Esophagus muscularis mucosa (tissue), 4 donors: ENCODE measurements around the gene MAP4K4. TPM values are rescaled to one million over a fixed set of nuclear protein-coding genes. Genes with fewer than 3 reads are reported as not detected.

Source experiments
- DNase-seq: peaks from one replicate; pipeline ENCODE4 v3.0.0-alpha.2; 2017; ENCODE audit errors: extremely low spot score
- H3K27ac ChIP-seq, 4 donors: fragments of 200-600 bp; sonication (generic); replicated peaks in 1 of 4; 1 replicate in 3 of 4; 2 replicates in 1 of 4; pipeline ENCODE4 v1.5.1; 2016 to 2019; ENCODE audit warnings: mild to moderate bottlenecking in 1 of 4
- H3K27me3 ChIP-seq, 4 donors: fragments of 200-600 bp; sonication (generic); one replicate each; pipeline versions ENCODE4 v1.5.1 to v1.6.0; 2016 to 2019
- H3K36me3 ChIP-seq, 4 donors: fragments of 200-600 bp; sonication (generic); one replicate each; pipeline ENCODE4 v1.5.1; 2016 to 2019
- H3K4me1 ChIP-seq, 4 donors: fragments of 200-600 bp; sonication (generic); one replicate each; pipeline ENCODE4 v1.5.1; 2016 to 2019
- H3K4me3 ChIP-seq, 4 donors: fragments of 200-600 bp; sonication (generic); 1 replicate in 2 of 4; 2 replicates in 2 of 4; pipeline ENCODE4 v1.5.1; 2016 to 2019; ENCODE audit warnings: mild to moderate bottlenecking in 4 of 4, moderate library complexity in 1 of 4
- H3K9me3 ChIP-seq, 4 donors: fragments of 200-600 bp; sonication (generic); 1 replicate in 3 of 4; 2 replicates in 1 of 4; pipeline ENCODE4 v1.5.1; 2016 to 2019
- EP300 ChIP-seq: sonication (generic); formaldehyde crosslinking; IDR thresholded peaks from one replicate; pipeline ENCODE4 v1.6.1; 2017; ENCODE audit warnings: antibody characterized with exemption
- POLR2A ChIP-seq: fragments of 450-650 bp; IDR thresholded peaks from one replicate; pipeline ENCODE4 v1.6.1; 2017; ENCODE audit warnings: antibody characterized with exemption, moderate library complexity, mild to moderate bottlenecking, low read depth
- POLR2AphosphoS5 ChIP-seq, 2 donors: sonication (generic); formaldehyde crosslinking; IDR thresholded peaks; one replicate each; pipeline ENCODE4 v1.6.1; 2017; ENCODE audit warnings: antibody characterized with exemption in 2 of 2
- WGBS: methylation state at CpG from one replicate; pipeline ENCODE4 v1.1.5; 2018; 5-methylcytosine and 5-hydroxymethylcytosine counted together
- intact Hi-C: fragments of 100-400 bp; cut with DNase I; formaldehyde crosslinking; loops from one replicate; pipeline ENCODE4 v1.15.1; 2023
- total RNA-seq, 4 donors: library from RNA; depleted of rRNA; stranded (reverse); fragments of >200 nt; gene quantifications; one replicate each; pipeline versions ENCODE4 v1.1.0 to v1.2.1, GENCODE V29; 2016
- TF ChIP-seq, protein P1 (sequence below), 3 experiments: fragments of 200-600 bp in 2 of 3; fragments of 450-650 bp in 1 of 3; sonication (generic) in 2 of 3; IDR thresholded peaks; one replicate each; pipeline ENCODE4 v1.5.1; 2017 to 2019; ENCODE audit warnings: antibody characterized with exemption in 3 of 3, mild to moderate bottlenecking in 2 of 3, moderate library complexity in 1 of 3

Gene MAP4K4
- total RNA-seq, 4 donors from 2014 or later, result 37.8 to 59.0 (median 51.7) TPM

DNA sequence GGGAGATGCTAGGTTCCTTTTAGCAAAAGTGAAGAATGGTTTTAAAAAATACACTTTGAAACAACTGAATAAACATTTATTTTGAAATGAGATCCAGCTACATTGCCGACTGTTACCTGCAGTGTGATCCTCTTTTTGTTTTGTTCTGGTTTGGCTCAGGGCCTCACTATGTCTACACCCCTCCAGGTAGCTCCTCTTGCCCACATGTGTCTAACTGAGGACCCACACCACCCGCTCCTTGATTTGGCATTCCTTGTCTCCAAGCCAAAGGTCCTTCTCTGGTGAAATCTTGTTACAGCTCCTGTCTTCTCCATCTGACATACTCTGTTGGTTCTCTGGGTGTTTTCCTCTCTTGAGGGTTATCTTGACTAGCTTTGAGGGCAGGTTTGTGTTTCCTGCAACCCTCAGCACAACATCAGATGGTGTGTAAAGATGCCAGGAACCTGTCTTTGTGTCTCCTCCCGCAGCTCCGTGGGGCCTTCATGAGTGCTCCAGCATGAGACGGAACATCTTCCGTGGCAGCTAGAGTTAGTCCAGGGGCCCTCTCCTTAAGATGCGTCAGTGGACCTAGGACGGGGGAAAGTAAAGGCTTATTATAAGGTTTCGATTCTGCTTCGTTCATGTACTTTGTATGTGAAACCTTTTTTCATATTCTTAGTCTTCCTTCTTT is 32.1 kb downstream of the MAP4K4 start:
- no peaks in the 10 kb centered on the region for H3K27me3 ChIP-seq
- intact Hi-C loops, result no loop called here
- H3K36me3 ChIP-seq, result no peaks in the 10 kb centered on the region
- H3K4me1 ChIP-seq, result peaks cover 36 to 79% (median 55%) of the 10 kb centered on the region in 4 donors
- no peak overlapping the region for H3K27ac ChIP-seq
- no peak overlapping the region for H3K4me3 ChIP-seq
- no peaks in the 10 kb centered on the region for H3K9me3 ChIP-seq
- 92% methylated on average over 10 of the region's 10 CpGs for WGBS
- DNase-seq, result peak; percentile 31
- TF ChIP-seq, protein P1, sequence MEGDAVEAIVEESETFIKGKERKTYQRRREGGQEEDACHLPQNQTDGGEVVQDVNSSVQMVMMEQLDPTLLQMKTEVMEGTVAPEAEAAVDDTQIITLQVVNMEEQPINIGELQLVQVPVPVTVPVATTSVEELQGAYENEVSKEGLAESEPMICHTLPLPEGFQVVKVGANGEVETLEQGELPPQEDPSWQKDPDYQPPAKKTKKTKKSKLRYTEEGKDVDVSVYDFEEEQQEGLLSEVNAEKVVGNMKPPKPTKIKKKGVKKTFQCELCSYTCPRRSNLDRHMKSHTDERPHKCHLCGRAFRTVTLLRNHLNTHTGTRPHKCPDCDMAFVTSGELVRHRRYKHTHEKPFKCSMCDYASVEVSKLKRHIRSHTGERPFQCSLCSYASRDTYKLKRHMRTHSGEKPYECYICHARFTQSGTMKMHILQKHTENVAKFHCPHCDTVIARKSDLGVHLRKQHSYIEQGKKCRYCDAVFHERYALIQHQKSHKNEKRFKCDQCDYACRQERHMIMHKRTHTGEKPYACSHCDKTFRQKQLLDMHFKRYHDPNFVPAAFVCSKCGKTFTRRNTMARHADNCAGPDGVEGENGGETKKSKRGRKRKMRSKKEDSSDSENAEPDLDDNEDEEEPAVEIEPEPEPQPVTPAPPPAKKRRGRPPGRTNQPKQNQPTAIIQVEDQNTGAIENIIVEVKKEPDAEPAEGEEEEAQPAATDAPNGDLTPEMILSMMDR (IDR thresholded peaks at IDR 0.05), result no peak
- no peak for TF ChIP-seq POLR2AphosphoS5 (IDR thresholded peaks at IDR 0.05)
- TF ChIP-seq POLR2A, result no peak
- TF ChIP-seq EP300, result no peak

DNA sequence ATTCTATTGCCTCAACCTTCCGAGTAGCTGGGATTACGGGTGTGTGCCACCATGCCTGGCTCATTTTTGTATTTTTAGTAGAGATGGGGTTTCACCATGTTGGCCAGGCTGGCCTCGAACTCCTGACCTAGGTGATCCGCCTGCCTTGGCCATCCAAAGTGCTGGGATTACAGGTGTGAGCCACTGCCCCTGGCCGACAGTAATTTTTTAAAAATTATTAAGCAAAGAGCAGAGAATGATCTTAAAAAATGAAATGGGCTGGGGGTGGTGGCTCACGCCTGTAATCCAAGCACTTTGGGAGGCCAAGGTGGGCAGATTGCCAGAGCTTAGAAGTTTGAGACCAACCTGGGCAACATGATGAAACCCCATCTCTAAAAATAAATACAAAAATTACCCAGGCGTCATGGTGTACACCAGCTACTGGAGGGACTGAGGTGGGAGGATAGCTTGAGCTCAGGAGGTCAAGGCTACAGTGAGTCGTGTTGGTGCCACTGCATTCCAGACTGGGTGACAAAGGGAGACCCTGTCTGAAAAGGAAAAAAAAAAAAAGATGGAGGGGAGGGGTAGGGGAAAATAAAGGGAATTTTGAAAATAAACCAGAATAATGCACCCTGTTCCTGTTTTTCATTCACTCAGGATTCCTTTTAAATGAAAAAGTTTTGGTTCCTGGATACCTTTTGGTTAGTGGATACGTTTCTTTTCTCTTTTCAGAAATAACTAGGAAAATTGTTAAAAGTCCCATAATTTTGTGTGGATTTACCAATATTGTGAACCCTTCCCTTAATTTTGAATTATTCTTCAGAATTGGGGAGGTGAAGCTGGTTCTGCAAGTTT is 33.9 kb downstream of the MAP4K4 start:
- H3K36me3 ChIP-seq, result no peaks in the 10 kb centered on the region
- no peaks in the 10 kb centered on the region for H3K9me3 ChIP-seq
- intact Hi-C loops, result no loop called here
- no peaks in the 10 kb centered on the region for H3K27me3 ChIP-seq
- H3K4me3 ChIP-seq, result no peak overlapping the region
- no peak overlapping the region for H3K27ac ChIP-seq
- no peak for DNase-seq
- peaks cover 51 to 90% (median 65%) of the 10 kb centered on the region in 4 donors for H3K4me1 ChIP-seq
- TF ChIP-seq POLR2A, result no peak
- TF ChIP-seq EP300, result no peak
- TF ChIP-seq, protein P1 (IDR thresholded peaks at IDR 0.05), result no peak
- TF ChIP-seq POLR2AphosphoS5 (IDR thresholded peaks at IDR 0.05), result no peak
- 85% methylated on average over 9 of the region's 9 CpGs for WGBS

DNA sequence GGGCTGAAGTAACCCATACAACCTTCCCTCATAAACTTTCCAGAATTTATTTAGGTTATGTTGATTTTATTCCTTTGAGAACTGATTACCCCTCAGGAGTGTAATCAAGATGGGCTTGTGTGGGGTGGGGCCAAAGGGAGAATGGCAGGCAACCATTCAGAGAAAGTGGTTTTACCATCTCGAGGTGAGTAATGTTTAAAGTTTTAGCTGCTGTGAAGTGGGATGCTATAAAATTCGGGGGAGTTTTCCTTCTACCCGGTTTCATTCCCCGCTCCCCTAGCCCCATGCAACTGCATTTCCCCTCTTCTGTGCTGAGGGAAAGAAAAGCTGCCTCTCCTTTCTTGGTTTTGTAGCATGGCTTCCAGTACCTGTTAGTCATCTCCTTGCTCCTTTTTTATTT is 34.7 kb downstream of the MAP4K4 start:
- no peak for TF ChIP-seq POLR2A
- TF ChIP-seq POLR2AphosphoS5 (IDR thresholded peaks at IDR 0.05), result no peak
- no peak for TF ChIP-seq EP300
- TF ChIP-seq, protein P1 (IDR thresholded peaks at IDR 0.05), result no peak
- H3K36me3 ChIP-seq, result no peaks in the 10 kb centered on the region
- H3K27me3 ChIP-seq, result no peaks in the 10 kb centered on the region
- 86% methylated on average over 4 of the region's 4 CpGs for WGBS
- peak; percentile 62 for DNase-seq
- intact Hi-C loops, result no loop called here
- H3K9me3 ChIP-seq, result no peaks in the 10 kb centered on the region
- no peak overlapping the region for H3K4me3 ChIP-seq
- peaks cover 54 to 97% (median 71%) of the 10 kb centered on the region in 4 donors for H3K4me1 ChIP-seq
- H3K27ac ChIP-seq, result no peak overlapping the region

DNA sequence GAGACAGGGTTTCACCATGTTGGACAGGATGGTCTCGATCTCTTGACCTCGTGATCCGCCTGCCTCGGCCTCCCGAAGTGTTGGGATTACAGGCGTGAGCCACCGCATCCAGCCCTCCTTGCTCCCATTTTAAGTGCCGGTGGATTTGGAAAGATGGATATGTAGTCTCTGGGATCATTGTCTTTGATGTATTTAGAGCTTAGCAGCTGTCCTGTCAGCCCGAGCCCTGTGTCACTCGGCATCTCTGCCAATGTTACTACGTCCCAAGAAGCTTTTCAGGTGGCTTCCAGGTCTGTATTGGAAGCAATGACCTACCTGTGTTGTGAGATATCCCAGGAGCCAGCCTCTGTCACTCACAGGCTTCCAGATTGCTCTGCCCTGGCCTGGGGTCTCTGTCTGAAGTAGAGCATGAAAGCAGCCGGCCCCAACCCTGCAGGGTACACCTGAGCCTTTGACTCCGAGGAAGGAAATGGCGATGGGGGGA is 35.3 kb downstream of the MAP4K4 start:
- WGBS, result 94% methylated on average over 14 of the region's 14 CpGs
- peaks cover 60 to 96% (median 77%) of the 10 kb centered on the region in 4 donors for H3K4me1 ChIP-seq

More for the DNA sequence above, 35.3 kb downstream of the MAP4K4 start:
- Histone ChIP-seq H3K27me3 (no peaks in the 10 kb centered on the region), H3K27ac (no peak overlapping the region), H3K9me3 (no peaks in the 10 kb centered on the region), H3K4me3 (no peak overlapping the region), H3K36me3 (no peaks in the 10 kb centered on the region)
- intact Hi-C loops, result no loop called here
- DNase-seq, result peak; percentile 87
- TF ChIP-seq, protein P1 (IDR thresholded peaks at IDR 0.05), result no peak
- no peak for TF ChIP-seq POLR2A
- TF ChIP-seq EP300, result no peak
- no peak for TF ChIP-seq POLR2AphosphoS5 (IDR thresholded peaks at IDR 0.05)
